Stomach smooth muscle (tissue), 2 donors: ENCODE data around the gene NAV3.

Experiments
- H3K27ac ChIP-seq: one replicate; pipeline ENCODE4 v1.7.0; 2013; ENCODE audit warnings: mild to moderate bottlenecking, low read length, inconsistent platforms
- H3K27me3 ChIP-seq, 2 donors: one replicate each; pipeline ENCODE4 v1.7.0; 2013; ENCODE audit warnings: low read length in 2 of 2; ENCODE audit not compliant: insufficient read depth in 2 of 2, control insufficient read depth in 1 of 2
- H3K36me3 ChIP-seq, 2 donors: one replicate each; pipeline ENCODE4 v1.7.0; 2013; ENCODE audit warnings: low read length in 2 of 2; ENCODE audit not compliant: control insufficient read depth in 2 of 2, insufficient read depth in 2 of 2
- H3K4me1 ChIP-seq: one replicate; pipeline ENCODE4 v1.7.0; 2013; ENCODE audit warnings: low read length; ENCODE audit not compliant: control insufficient read depth, insufficient read depth
- H3K4me3 ChIP-seq, 2 donors: one replicate each; pipeline ENCODE4 v1.7.0; 2013; ENCODE audit warnings: low read length in 2 of 2
- H3K9ac ChIP-seq, 2 donors: one replicate each; pipeline ENCODE4 v1.7.0; 2013; ENCODE audit warnings: low read length in 2 of 2, mild to moderate bottlenecking in 1 of 2
- H3K9me3 ChIP-seq, 2 donors: one replicate each; pipeline ENCODE4 v1.7.0; 2013; ENCODE audit warnings: low read length in 2 of 2; ENCODE audit not compliant: control insufficient read depth in 2 of 2
- donor health status: healthy.
- donor health status: Pancreatic carcinoma.

NAV3 gene

DNA sequence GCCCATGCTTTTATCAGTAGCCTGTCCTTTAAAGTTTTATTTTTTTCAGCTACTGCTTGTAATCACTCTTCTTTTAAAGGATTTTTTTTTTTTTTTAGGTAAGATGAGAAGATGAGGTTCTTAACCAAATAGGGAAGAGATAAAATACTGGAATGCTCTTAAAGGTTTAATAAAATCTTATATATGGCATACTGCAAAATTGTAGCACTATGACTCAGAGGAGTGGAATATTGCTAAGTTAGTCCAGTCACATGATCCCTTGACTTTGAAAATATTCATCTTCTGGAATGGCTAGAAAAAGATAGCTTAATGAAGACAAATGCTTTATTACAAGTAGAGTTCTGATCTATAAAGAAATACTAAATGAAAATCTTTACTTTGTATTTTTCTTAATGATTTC lies 116.6 kb downstream of the NAV3 start:
- H3K27me3 ChIP-seq, result no peaks in the 10 kb centered on the region
- H3K36me3 ChIP-seq, result no peaks in the 10 kb centered on the region
- H3K4me3 ChIP-seq, result no peak overlapping the region
- H3K27ac ChIP-seq, result no peak overlapping the region
- no peak overlapping the region for H3K9ac ChIP-seq
- H3K4me1 ChIP-seq, result no peaks in the 10 kb centered on the region
- H3K9me3 ChIP-seq, result no peaks in the 10 kb centered on the region

- H3K9ac ChIP-seq, result no peak overlapping the region
- H3K4me1 ChIP-seq, result no peaks in the 10 kb centered on the region
- no peaks in the 10 kb centered on the region for H3K27me3 ChIP-seq
- no peaks in the 10 kb centered on the region for H3K36me3 ChIP-seq
- H3K27ac ChIP-seq, result no peak overlapping the region
- no peak overlapping the region for H3K4me3 ChIP-seq
- H3K9me3 ChIP-seq, result no peaks in the 10 kb centered on the region
Measured at GRCh38 chr12:77947746-77948145, 117.1 kb downstream of the NAV3 start.

DNA sequence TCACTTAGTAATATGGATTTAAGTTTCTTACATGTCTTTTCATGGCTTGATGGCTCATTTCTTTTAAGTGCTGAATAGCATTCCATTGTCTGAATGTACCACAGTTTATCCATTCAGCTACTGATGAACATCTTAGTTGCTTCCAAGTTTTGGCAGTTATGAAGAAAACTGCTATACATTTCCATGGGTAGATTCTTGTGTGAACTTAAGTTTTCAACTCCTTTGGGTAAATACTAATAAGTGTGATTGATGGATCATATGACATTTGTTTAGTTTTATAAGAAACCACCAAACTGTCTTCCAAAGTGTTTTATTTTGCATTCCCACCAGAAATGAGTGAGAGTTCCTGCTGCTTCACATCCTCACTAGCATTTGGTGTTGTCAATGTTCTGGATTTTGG lies 119.2 kb downstream of the NAV3 start:
- no peak overlapping the region for H3K4me3 ChIP-seq
- no peak overlapping the region for H3K27ac ChIP-seq
- H3K9me3 ChIP-seq, result no peaks in the 10 kb centered on the region
- no peaks in the 10 kb centered on the region for H3K4me1 ChIP-seq
- no peaks in the 10 kb centered on the region for H3K36me3 ChIP-seq
- H3K9ac ChIP-seq, result no peak overlapping the region
- H3K27me3 ChIP-seq, result no peaks in the 10 kb centered on the region

DNA sequence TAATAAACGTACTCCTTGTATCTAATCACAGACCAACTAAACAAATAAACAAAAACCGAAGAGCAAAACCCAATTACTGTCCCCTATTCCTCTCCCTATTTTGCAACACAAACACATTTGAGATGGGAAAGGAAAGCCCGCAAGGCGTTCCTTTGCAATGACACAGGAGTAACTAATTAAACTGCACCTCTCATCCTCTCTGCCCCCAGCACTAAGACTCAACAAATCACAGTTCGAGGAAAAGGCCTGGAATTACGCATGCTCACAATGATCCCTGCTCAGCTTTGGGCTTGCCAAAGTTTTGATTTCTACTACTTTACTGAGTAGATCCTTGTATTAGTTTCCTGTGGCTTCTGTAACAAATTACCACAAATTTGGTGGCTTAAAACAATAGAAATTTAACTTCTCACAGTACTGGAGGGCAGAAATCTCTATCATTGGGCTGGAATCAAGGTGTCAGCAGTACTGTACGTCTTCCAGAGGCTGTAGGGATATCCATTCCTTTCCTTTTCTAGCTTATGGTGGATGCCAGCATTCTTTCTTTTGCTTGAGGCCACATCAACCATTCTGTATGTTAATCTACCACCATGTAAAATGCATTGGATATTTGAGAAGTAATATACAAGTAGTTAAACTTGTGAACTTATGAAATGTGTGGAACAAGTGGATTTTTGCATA lies 123.0 kb downstream of the NAV3 start:
- Histone ChIP-seq H3K27me3 (no peaks in the 10 kb centered on the region), H3K4me3 (no peak overlapping the region), H3K27ac (no peak overlapping the region), H3K9me3 (no peaks in the 10 kb centered on the region), H3K4me1 (no peaks in the 10 kb centered on the region), H3K36me3 (no peaks in the 10 kb centered on the region), H3K9ac (no peak overlapping the region)

DNA sequence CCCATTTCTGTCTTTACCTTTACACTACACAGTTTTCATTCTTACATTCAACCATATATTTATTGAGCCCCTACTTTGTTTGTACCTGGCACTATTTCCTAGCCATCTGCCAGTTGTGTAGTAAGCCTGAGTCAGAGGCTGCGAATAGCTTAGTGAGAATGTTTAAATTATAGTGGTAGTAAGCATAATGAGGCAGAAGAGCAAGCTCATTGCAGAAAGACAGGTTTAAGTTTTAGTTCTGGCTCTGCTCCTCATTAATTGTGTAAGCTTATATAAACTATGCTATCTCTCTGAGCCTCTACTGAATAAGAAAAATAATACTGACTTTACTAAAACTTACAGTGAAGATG lies 123.5 kb downstream of the NAV3 start:
- no peaks in the 10 kb centered on the region for H3K36me3 ChIP-seq
- H3K27ac ChIP-seq, result no peak overlapping the region
- no peaks in the 10 kb centered on the region for H3K27me3 ChIP-seq
- no peak overlapping the region for H3K4me3 ChIP-seq
- H3K9ac ChIP-seq, result no peak overlapping the region
- H3K9me3 ChIP-seq, result no peaks in the 10 kb centered on the region
- no peaks in the 10 kb centered on the region for H3K4me1 ChIP-seq

GRCh38 chr12:77957062-77957461 lies 126.4 kb downstream of the NAV3 start:
- Histone ChIP-seq H3K27ac (no peak overlapping the region), H3K4me1 (no peaks in the 10 kb centered on the region), H3K36me3 (no peaks in the 10 kb centered on the region), H3K9ac (no peak overlapping the region), H3K4me3 (no peak overlapping the region), H3K27me3 (no peaks in the 10 kb centered on the region), H3K9me3 (no peaks in the 10 kb centered on the region)

DNA sequence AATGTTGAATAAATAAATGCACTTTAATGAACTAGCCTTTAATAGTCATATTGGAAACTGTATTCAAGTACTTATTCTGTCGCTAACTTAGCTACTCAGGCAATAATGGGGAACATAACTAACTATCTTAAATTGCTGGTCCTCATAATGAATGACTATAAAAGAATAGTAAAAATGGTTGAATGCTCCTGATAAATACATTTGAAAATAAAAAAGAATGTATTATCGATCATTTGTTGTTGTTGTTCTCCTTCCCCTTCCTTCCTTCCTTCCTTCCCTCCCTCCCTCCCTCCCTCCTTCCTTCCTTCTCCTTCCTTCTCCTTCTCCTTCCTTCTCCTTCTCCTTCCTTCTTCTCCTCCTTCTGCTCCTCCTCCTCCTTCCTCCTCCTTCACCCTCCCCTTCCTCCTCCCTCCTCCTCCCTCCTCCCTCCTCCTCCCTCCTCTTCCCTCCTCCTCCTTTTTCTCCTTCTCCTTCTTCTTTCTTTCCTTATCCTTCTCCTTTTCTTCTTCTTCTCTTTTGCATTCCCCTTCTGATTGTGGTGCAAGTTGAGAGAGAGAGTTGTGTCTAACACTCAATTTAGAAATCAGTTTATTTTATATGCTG lies 133.0 kb downstream of the NAV3 start:
- H3K4me1 ChIP-seq, result no peaks in the 10 kb centered on the region
- no peaks in the 10 kb centered on the region for H3K36me3 ChIP-seq
- no peak overlapping the region for H3K9ac ChIP-seq
- H3K27ac ChIP-seq, result no peak overlapping the region
- H3K27me3 ChIP-seq, result no peaks in the 10 kb centered on the region
- H3K4me3 ChIP-seq, result no peak overlapping the region
- no peaks in the 10 kb centered on the region for H3K9me3 ChIP-seq

DNA sequence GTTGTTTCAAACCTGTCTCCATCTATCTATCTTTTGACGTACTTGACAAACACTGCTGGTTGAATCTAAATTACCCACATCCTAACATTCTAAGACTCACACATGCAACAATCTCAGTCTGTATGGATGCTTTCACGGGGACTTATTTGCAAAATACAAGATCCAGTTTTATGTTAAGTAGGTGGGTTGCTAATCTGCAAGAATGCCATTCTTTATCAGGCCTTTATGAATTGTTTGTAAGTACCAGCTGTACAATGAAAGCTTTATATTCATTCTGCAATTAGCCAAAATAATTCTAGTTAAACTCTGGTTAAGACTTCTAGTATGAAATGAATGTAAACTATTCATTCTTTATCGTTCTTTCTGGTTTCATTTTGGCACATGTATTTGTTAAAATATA lies 135.1 kb downstream of the NAV3 start:
- Histone ChIP-seq H3K9ac (no peak overlapping the region), H3K27ac (no peak overlapping the region), H3K4me3 (no peak overlapping the region), H3K27me3 (no peaks in the 10 kb centered on the region), H3K36me3 (no peaks in the 10 kb centered on the region), H3K9me3 (no peaks in the 10 kb centered on the region), H3K4me1 (no peaks in the 10 kb centered on the region)

GRCh38 chr12:77968021-77968420 lies 137.3 kb downstream of the NAV3 start:
- Histone ChIP-seq H3K4me1 (no peaks in the 10 kb centered on the region), H3K27ac (no peak overlapping the region), H3K36me3 (no peaks in the 10 kb centered on the region), H3K4me3 (no peak overlapping the region), H3K9me3 (no peaks in the 10 kb centered on the region), H3K27me3 (no peaks in the 10 kb centered on the region), H3K9ac (no peak overlapping the region)

DNA sequence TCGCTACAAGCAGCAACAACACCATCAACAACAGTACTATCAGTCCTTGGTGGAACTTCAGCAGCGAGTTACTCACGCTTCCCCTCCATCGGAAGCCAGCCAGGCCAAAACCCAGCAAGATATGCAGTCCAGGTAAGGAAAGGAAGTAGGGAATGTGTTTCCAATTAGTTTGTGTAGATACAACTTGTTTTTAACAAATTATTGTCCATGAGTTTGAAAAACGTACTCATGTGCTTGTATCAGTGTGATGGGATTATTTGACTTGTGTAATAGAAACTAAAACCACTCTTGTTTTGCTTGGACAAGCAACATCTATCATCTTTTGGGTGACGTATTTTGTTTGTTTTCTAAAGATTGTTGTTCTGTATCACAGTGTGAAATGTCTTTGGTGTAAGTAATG lies 137.9 kb downstream of the NAV3 start:
- H3K27ac ChIP-seq, result no peak overlapping the region

DNA sequence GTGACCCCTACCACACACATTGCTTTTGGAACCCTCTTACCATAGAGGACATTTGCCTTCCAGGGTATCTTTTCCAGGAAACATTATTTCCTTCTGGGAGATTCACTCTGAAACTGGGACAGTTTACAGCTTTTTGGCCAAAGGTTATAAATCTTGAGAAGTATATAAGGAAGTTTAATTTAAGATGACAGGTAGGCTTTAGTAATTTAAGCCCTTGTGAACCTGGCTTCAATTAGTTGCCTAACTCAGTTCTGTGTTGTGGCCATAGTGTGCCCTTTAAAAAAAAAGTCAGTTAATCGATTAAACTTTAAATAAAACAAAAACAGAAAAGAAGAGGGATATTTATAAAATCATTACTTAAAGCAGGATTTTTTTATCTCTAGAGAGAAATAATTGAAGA lies 142.9 kb downstream of the NAV3 start:
- Histone ChIP-seq H3K27ac (no peak overlapping the region), H3K36me3 (no peaks in the 10 kb centered on the region), H3K9me3 (no peaks in the 10 kb centered on the region), H3K4me1 (no peaks in the 10 kb centered on the region), H3K9ac (no peak overlapping the region), H3K27me3 (no peaks in the 10 kb centered on the region), H3K4me3 (no peak overlapping the region)

More for the DNA sequence above, 137.9 kb downstream of the NAV3 start:
- Histone ChIP-seq H3K9ac (no peak overlapping the region), H3K36me3 (no peaks in the 10 kb centered on the region), H3K9me3 (no peaks in the 10 kb centered on the region), H3K4me1 (no peaks in the 10 kb centered on the region), H3K27me3 (no peaks in the 10 kb centered on the region), H3K4me3 (no peak overlapping the region)
